NCI-H2227 treated with DMSO at 0.1 percent for 48 hours (cell line): ENCODE results near the gene KRT25.
"Not testable (repeated sequence)": the region's sequence is repeated elsewhere in the genome, so short reads cannot be mapped to it uniquely, and the experiment has no call there.

ENCODE experiments used
- DNase-seq: peaks from one replicate; lab custom pipeline; 2025; lab: John Stamatoyannopoulos, UW

Gene KRT25

DNA sequence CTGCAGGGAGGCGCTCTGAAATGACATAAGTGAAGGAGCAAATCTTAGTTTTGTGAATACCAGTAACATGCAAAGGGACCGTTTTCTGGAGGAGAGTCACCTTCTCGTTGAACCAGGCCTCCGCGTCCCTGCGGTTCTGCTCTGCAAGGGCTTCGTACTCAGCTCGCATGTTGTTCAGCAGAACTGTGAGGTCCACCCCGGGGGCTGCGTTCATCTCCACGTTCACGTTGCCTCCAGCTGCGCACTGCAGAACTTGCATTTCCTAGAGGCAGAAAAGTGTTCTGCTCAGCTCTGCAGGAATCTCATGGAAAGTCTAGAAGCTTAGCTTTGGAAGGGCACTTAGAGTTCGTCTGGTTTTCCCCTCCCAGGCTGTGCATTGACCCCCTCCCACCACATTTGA lies 4.1 kb downstream of the KRT25 start:
- no peak for DNase-seq

DNA sequence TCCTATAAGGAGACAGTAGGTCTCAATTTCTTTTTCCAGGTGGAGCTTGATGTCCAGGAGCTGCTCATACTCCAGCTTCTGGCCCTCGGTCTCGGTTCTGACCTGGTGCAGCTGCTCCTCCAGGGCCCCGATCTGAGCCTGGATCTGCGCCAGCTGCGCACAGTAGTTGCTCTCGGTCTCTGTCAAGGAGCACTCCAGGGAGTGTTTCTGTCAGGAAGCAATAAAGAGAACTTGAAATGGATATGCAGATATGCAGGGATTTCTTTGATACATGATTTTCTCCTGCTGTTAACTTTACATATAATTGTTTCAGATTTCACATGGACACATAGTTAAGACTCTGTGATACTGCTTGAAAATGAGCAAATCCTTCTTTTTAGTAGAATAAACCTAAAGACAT lies 4.7 kb downstream of the KRT25 start:
- no peak for DNase-seq

GRCh38 chr17:40748666-40749065 lies 6.5 kb downstream of the KRT25 start:
- DNase-seq = not testable (repeated sequence)

DNA sequence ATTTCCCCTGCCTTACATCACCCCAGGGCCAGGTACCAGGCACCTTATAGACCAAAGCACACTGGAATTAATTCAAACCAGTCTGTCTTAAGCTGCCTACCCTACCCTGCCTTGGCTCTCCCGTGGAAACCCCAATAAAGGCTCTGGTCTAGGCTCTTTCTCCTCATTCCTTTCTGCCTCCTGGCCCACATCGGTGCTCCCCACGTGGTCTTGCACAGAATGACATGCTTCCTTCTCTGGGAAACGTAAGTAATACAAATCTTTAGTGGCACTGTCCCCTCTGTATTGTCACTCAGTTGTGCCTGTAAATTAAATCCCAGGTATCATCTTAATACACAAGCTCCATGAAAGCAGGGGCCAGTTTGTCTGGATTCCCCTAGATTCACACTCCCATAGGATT lies 16.6 kb downstream of the KRT25 start:
- no peak for DNase-seq

DNA sequence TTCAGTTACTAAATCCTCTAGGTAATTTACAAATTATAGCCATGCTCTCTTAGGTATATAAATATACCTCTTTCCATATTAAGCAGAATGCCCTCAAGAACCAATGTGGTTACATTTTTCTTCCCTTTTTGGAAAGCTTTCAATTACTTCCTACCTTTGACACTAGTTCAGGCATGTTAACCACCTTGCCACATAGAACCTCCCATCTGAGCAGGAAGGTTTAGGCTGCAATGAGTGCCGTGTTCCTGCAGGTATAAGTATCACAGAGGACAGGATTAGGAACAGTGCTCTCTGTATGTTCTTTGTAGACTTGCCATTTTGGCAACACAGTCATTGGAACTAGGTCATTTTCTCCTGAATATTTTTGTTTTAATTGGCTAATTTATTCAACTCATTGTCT lies 20.1 kb downstream of the KRT25 start:
- DNase-seq = no peak

GRCh38 chr17:40734018-40734417 lies 21.1 kb downstream of the KRT25 start:
- DNase-seq = no peak

- DNase-seq = no peak
These were observed 24.2 kb downstream of the KRT25 start for GRCh38 chr17:40730970-40731369.

GRCh38 chr17:40727447-40728231 lies 27.5 kb downstream of the KRT25 start:
- no peak for DNase-seq

- no peak for DNase-seq
These were observed 28.2 kb downstream of the KRT25 start for GRCh38 chr17:40726919-40727318.

DNA sequence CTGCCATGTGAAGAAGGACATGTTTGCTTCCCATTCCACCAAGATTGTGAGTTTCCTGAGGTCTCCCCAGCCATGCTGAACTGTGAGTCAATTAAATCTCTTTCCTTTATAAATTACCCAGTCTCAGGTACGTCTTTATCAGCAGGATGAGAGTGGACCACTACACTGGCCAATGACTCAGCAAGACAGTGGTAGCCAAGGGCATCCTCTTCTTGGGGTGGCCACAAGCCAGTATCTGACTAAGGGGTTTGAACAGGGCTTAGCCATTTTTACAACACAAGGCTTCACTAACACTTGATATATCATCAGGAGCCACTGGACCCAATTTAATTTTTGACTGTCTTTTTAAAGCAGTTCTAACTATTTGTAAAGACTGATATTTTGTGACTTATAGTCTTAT lies 30.5 kb downstream of the KRT25 start:
- DNase-seq = no peak

DNA sequence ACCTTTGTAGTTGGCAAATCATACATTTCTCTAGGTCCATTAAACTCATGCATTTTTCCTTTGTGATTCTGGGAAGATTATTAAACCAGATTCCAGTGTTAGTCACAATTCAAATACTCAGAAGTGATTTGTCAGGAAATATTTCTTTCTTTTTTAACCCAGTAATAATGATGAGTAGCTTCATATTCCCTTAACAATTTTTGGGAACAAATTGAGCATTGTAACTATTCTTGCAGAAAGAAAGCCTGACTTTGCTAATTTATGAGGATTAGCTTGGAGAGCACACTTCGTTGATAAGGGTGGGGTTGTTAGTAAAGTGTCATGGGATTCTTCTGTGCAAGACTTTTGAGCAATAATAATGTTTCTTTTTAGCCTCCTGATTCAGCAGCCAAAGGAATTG lies 32.9 kb downstream of the KRT25 start:
- DNase-seq = no peak

- no peak for DNase-seq
These were observed 34.2 kb downstream of the KRT25 start for GRCh38 chr17:40720899-40721298.

- no peak for DNase-seq
These were observed 36.2 kb downstream of the KRT25 start for GRCh38 chr17:40718930-40719329.

GRCh38 chr17:40717776-40718175 lies 37.4 kb downstream of the KRT25 start:
- no peak for DNase-seq

DNA sequence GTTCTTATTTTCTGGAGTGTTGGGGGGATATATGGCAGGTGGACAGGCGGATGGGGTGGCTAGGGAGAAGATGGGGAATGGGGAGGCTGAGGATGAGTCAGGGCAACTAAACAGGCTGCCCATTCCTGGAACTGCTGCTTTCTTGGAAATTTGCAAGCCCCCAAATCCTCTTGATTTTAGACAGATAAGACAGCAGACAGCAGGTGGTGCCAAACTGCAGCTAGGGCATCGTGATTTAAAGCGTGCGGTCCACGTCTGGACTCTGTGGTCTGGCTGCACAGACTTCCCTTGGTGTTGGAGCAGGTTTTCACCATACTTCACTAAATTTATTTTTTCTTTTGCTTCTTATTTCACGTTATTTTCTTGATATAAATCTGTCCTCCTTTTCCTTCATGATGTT lies 40.7 kb downstream of the KRT25 start:
- DNase-seq = no peak

- DNase-seq = no peak
These were observed 47.4 kb downstream of the KRT25 start for GRCh38 chr17:40707745-40708144.

- DNase-seq = no peak
These were observed 49.5 kb downstream of the KRT25 start for GRCh38 chr17:40705584-40705983.

DNA sequence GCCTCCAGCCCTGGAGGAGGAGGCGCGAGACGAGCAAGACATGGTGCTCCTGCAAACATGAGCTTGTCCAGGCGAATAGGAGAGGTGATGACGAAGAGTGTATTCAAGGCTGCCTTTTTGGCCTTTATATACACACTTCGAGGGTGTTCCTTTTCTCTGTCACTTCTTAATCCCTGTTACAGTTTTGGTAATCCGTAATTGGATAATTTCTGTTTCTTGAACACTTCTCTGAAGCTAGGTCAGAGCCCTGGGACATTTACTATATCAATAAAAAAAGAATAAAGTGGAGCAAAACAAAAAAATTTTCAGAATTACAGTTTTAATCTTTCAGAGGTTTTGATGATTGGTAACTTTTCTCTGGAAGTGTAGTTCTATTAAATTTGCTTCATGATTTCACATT lies 51.5 kb downstream of the KRT25 start, which contains the start of gene KRT24:
Gene KRT24 (minus strand): TSS at position 101 of the 400 bp plus-strand sequence. CDS start 59 bp downstream, at position 42.
- no peak for DNase-seq

DNA sequence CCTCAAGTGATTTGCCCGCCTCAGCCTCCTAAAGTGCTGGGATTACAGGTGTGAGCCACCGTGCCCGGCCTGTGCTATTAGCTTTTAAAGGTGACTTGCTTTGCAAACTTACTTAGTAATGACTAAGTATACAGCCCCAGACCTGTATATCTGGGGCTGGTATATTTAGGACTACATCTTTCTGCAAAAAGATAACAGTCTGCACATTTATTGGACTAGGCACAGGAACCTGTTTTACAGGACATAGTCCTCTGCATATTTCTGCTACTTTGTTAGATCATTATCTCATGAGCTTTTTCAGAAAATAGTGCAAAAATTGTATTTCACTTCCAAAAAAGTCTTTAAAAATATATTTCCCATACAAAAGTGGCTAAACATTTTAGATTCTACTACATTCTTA lies 52.9 kb downstream of the KRT25 start:
- no peak for DNase-seq

DNA sequence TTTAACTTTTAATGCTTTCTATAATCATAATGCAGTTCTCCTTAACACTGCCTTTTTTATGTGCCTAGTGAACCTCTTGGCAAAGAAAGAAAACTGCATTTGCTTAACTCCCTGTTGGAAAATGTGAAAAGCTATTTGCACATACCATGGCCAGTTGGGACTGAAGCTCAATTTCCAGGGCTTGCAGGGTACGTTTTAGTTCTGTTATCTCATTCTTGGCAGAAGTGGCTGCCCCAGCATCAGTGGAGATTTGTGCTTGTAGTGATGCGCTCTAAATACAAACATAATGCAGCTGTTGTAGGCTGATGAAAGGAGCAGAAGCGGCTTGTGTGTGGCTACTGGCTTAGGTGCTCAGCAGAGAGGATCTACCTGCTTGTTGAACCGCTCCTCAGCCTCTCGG lies 55.3 kb downstream of the KRT25 start:
- DNase-seq = no peak

DNA sequence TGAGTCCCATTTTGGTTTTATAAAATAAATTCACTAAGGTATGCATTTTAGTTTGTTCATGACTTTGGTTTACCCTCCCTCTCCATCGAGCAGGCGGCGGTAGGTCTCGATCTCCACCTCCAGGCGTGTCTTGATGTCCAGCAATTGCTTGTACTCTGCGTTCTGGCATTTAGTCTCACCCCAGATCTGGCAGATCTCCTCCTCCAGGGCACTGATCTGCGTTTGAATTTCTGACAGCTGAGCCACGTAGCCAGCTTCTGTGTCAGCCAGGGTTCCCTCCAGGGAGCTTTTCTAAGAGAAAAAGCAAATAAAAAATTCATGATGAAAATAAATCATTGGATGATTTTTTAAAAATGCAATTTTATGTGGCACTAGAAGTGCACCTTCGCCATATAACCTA lies 55.8 kb downstream of the KRT25 start:
- DNase-seq = no peak
